Astrocyte of the spinal cord (primary cell): ENCODE data around the gene COL28A1.
"Not testable (repeated sequence)": the region's sequence is repeated elsewhere in the genome, so short reads cannot be mapped to it uniquely, and the experiment has no call there.

Experiments used
- DNase-seq: peaks from one replicate; pipeline ENCODE4 v3.0.0; 2011; ENCODE audit warnings: low read depth, low spot score
- H3K4me3 ChIP-seq: 2 replicates; pipeline ENCODE4 v1.5.1; 2011; ENCODE audit warnings: low read depth, mild to moderate bottlenecking, low read length, moderate library complexity
- CTCF ChIP-seq: IDR thresholded peaks from 2 replicates; pipeline ENCODE4 v1.5.1; 2012; ENCODE audit warnings: low read depth, mild to moderate bottlenecking, low read length, inconsistent platforms
- in situ Hi-C: cut with HindIII; loops from 2 replicates; pipeline ENCODE4 v1.10.0; 2017; ENCODE audit warnings: low sequenced_read_pairs

The COL28A1 gene

GRCh38 chr7:7563813-7564212 lies 28.1 kb upstream of the COL28A1 start:
- no peak overlapping the region for H3K4me3 ChIP-seq
- in situ Hi-C loops: no loop called here
- no peak for TF ChIP-seq CTCF
- DNase-seq: no peak

GRCh38 chr7:7563269-7563668 lies 27.6 kb upstream of the COL28A1 start:
- DNase-seq: no peak
- in situ Hi-C loops: no loop called here
- no peak for TF ChIP-seq CTCF
- H3K4me3 ChIP-seq: no peak overlapping the region

DNA sequence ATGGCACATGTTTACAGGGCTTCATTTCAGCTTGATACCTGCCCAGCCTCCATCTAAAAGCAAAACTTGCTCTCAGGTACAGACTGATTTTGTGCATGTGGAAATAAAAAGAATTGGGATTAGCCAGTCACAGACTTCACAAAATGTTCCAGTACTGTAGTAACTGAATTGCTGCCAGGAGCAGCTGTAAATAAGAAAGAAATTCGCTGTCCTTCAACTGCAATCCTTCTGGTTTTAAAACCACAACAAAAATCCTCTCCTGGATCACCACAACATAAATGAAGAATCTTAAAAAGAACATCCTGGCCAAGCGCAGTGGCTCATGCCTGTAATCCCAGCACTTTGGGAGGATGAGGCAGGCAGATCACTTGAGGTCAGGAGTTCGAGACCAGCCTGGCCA lies 27.1 kb upstream of the COL28A1 start:
- peak; percentile 68 for DNase-seq
- H3K4me3 ChIP-seq: no peak overlapping the region
- in situ Hi-C loops: no loop called here
- TF ChIP-seq CTCF: no peak

GRCh38 chr7:7561591-7561990 lies 25.9 kb upstream of the COL28A1 start:
- H3K4me3 ChIP-seq, DNase-seq, in situ Hi-C loops: not testable (repeated sequence)

- DNase-seq: no peak
- in situ Hi-C loops: no loop called here
- no peak for TF ChIP-seq CTCF
- no peak overlapping the region for H3K4me3 ChIP-seq
Observed at GRCh38 chr7:7557252-7557651, 21.6 kb upstream of the COL28A1 start.

GRCh38 chr7:7556852-7557251 lies 21.2 kb upstream of the COL28A1 start:
- no peak overlapping the region for H3K4me3 ChIP-seq
- TF ChIP-seq CTCF: no peak
- DNase-seq: no peak
- in situ Hi-C loops: no loop called here

DNA sequence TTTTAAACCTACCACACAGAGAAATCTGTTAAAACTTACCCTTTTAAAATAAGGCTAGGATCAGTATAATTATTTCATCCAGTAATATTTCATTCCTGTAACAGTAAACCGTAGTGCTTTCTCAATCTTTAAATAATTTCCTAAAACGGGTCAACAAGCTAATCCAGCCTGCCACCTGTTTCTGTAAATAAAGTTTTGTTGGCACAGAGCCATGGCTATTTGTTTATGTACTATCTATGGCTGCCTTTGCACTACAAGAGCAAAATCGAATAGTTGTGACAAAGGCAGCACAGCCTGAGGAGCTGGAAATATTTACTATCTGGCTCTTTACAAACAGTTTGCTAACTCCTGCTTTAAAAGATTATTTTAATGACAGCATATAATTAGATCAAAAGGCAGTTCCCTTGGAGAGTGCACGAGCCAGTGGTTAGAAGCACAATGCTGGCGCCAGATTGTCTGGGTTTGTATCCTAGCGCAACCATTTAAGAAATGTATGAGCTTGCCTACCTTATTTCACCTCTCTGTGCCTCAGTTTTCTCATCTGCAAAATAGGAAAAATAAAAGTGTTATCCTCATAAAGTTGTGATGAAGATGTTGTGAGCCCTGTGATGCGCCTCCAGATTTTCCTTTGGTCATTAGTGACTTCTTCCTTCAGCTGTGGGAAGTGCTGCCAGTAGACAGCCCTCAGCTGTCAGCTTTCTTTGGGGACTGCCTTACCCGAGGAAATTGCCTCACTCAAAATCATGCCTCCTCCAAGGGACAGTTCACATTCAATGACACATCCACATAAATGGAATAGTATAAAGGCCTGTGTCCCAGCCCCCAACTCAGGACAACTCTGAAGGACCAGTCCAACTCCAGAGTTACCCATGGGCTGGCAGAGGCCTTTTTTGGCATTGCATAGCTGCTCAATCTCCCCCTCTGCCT lies 19.2 kb upstream of the COL28A1 start:
- H3K4me3 ChIP-seq: no peak overlapping the region
- TF ChIP-seq CTCF: no peak
- in situ Hi-C loops: no loop called here
- DNase-seq: no peak
